Stimulated activated CD8-positive, alpha-beta memory T cell treated with anti-CD3 and anti-CD28 coated beads, Interleukin-15, amount 100 ng/mL, for 24 hours (primary cell): ENCODE results near the gene ITGB8.

Experiments used
- DNase-seq: peaks from one replicate; pipeline ENCODE4 v3.0.0-alpha.2; 2020; ENCODE audit warnings: low read depth

The ITGB8 gene

GRCh38 chr7:20431146-20431545 lies 100.4 kb downstream of the ITGB8 start:
- DNase-seq = no peak

GRCh38 chr7:20432071-20432470 lies 101.4 kb downstream of the ITGB8 start:
- no peak for DNase-seq

- no peak for DNase-seq
Observed at GRCh38 chr7:20435305-20435704, 104.6 kb downstream of the ITGB8 start.

- DNase-seq = no peak
Observed at GRCh38 chr7:20438248-20438647, 107.5 kb downstream of the ITGB8 start.

- DNase-seq = no peak
Observed at GRCh38 chr7:20438694-20439376, 108.1 kb downstream of the ITGB8 start.

GRCh38 chr7:20439416-20440185 lies 108.9 kb downstream of the ITGB8 start:
- DNase-seq = no peak

GRCh38 chr7:20440472-20441105 lies 109.9 kb downstream of the ITGB8 start:
- DNase-seq = no peak

GRCh38 chr7:20441346-20441745 lies 110.6 kb downstream of the ITGB8 start:
- DNase-seq = no peak

GRCh38 chr7:20441991-20442441 lies 111.3 kb downstream of the ITGB8 start:
- DNase-seq = no peak

GRCh38 chr7:20442951-20443350 lies 112.3 kb downstream of the ITGB8 start:
- no peak for DNase-seq

GRCh38 chr7:20444030-20444800 lies 113.5 kb downstream of the ITGB8 start:
- DNase-seq = no peak

GRCh38 chr7:20447021-20447650 lies 116.4 kb downstream of the ITGB8 start:
- DNase-seq = no peak

GRCh38 chr7:20449176-20449575 lies 118.5 kb downstream of the ITGB8 start:
- DNase-seq = no peak

GRCh38 chr7:20450536-20450935 lies 119.8 kb downstream of the ITGB8 start:
- DNase-seq = no peak

GRCh38 chr7:20454202-20454601 lies 123.5 kb downstream of the ITGB8 start:
- no peak for DNase-seq

GRCh38 chr7:20456701-20457100 lies 126.0 kb downstream of the ITGB8 start:
- no peak for DNase-seq

GRCh38 chr7:20458521-20458920 lies 127.8 kb downstream of the ITGB8 start:
- no peak for DNase-seq

- DNase-seq = no peak
Observed at GRCh38 chr7:20459419-20459818, 128.7 kb downstream of the ITGB8 start.

GRCh38 chr7:20464891-20465290 lies 134.2 kb downstream of the ITGB8 start:
- DNase-seq = no peak
